ENCODE data around the gene HPSE2.

- TF ChIP-seq CTCF (conservative IDR thresholded peaks at IDR 0.05) (no peak), EZH2 (IDR thresholded peaks at IDR 0.05; ENCODE audit: low read depth) (no peak)
Observed at GRCh38 chr10:98917828-98918227, 317.8 kb downstream of the HPSE2 start.

Measured in PC-9 (cell line).